Neural progenitor cell (in vitro differentiated cells): ENCODE results near the gene MED26. TPM values are rescaled to one million over a fixed set of nuclear protein-coding genes. Genes with fewer than 3 reads are reported as not detected.
A peak's percentile ranks its signal among the peaks of the same experiment; 100 is the strongest.

Experiments used
- DNase-seq: peaks from one replicate; pipeline ENCODE4 v3.0.0-alpha.2; 2016; ENCODE audit warnings: low spot score
- H2AFZ ChIP-seq: fragments of 200-600 bp; sonication (generic); replicated peaks from 2 replicates; pipeline ENCODE4 v1.6.1; 2016; ENCODE audit warnings: antibody characterized with exemption
- H3F3A ChIP-seq: fragments of 200-600 bp; sonication (generic); 2 replicates; pipeline ENCODE4 v1.6.1; 2016; ENCODE audit warnings: antibody characterized with exemption, low read depth
- H3K27ac ChIP-seq: fragments of 200-600 bp; sonication (generic); 2 replicates; pipeline ENCODE4 v1.5.1; 2016; ENCODE audit warnings: mild to moderate bottlenecking
- H3K27me3 ChIP-seq: fragments of 200-600 bp; sonication (generic); 2 replicates; pipeline ENCODE4 v1.6.1; 2016; ENCODE audit warnings: mild to moderate bottlenecking, moderate library complexity
- H3K36me3 ChIP-seq: fragments of 200-600 bp; sonication (generic); 2 replicates; pipeline ENCODE4 v1.5.1; 2016
- H3K4me1 ChIP-seq: fragments of 200-600 bp; sonication (generic); 2 replicates; pipeline ENCODE4 v1.6.1; 2016; ENCODE audit warnings: mixed run types
- H3K4me2 ChIP-seq: fragments of 200-600 bp; sonication (generic); 2 replicates; pipeline ENCODE4 v1.6.1; 2016
- H3K4me3 ChIP-seq: fragments of 200-600 bp; sonication (generic); 2 replicates; pipeline ENCODE4 v1.5.1; 2016
- H3K79me2 ChIP-seq: fragments of 200-600 bp; sonication (generic); 2 replicates; pipeline ENCODE4 v1.6.1; 2016; ENCODE audit warnings: low read depth
- H3K9ac ChIP-seq: fragments of 200-600 bp; sonication (generic); 2 replicates; pipeline ENCODE4 v1.6.1; 2016
- H3K9me3 ChIP-seq: fragments of 200-600 bp; sonication (generic); 2 replicates; pipeline ENCODE4 v1.5.1; 2016; ENCODE audit warnings: low read depth
- H4K20me1 ChIP-seq: fragments of 200-600 bp; sonication (generic); 2 replicates; pipeline ENCODE4 v1.6.1; 2016; ENCODE audit warnings: low read depth
- H3K27ac Mint-ChIP-seq: 3 replicates; pipeline ENCODE4 v1.8.0; 2021; ENCODE audit warnings: mixed read lengths
- H3K27me3 Mint-ChIP-seq: 2 replicates; pipeline ENCODE4 v1.8.0; 2022; ENCODE audit warnings: low read depth, mild to moderate bottlenecking, inconsistent platforms, moderate library complexity, mixed read lengths; ENCODE audit not compliant: insufficient read depth
- H3K36me3 Mint-ChIP-seq: 3 replicates; pipeline ENCODE4 v1.8.0; 2021; ENCODE audit warnings: mixed read lengths
- H3K4me1 Mint-ChIP-seq: 3 replicates; pipeline ENCODE4 v1.8.0; 2021; ENCODE audit warnings: mixed read lengths
- H3K4me3 Mint-ChIP-seq: 3 replicates; pipeline ENCODE4 v1.8.0; 2021; ENCODE audit warnings: mild to moderate bottlenecking, moderate library complexity, mixed read lengths
- H3K9me3 Mint-ChIP-seq: 3 replicates; pipeline ENCODE4 v1.8.0; 2020; ENCODE audit warnings: mixed read lengths
- CTCF ChIP-seq: fragments of 200-600 bp; sonication (generic); IDR thresholded peaks from 2 replicates; pipeline ENCODE4 v1.5.1; 2017; ENCODE audit warnings: antibody characterized with exemption, mild to moderate bottlenecking
- EZH2 ChIP-seq: fragments of 200-600 bp; sonication (generic); IDR thresholded peaks from 2 replicates; pipeline ENCODE4 v1.6.1; 2017; ENCODE audit warnings: antibody characterized with exemption, mild to moderate bottlenecking, moderate library complexity
- EZH2phosphoT487 ChIP-seq: fragments of 200-600 bp; sonication (generic); IDR thresholded peaks from 2 replicates; pipeline ENCODE4 v1.6.1; 2017; ENCODE audit warnings: antibody characterized with exemption
- total RNA-seq: library from RNA; depleted of rRNA; stranded (reverse); fragments of >200 nt; gene quantifications from 2 replicates; pipeline ENCODE4 v1.2.3, GENCODE V29; 2015; ENCODE audit warnings: low replicate concordance

The MED26 gene
- total RNA-seq, 1 donor from 2014 or later: 7.4 TPM

- H3K36me3 Mint-ChIP-seq: no peaks in the 10 kb centered on the region
- H3K4me3 ChIP-seq: no peak overlapping the region
- H3K36me3 ChIP-seq: no peaks in the 10 kb centered on the region
- peaks cover 16% of the 10 kb centered on the region for H3F3A ChIP-seq
- H3K4me2 ChIP-seq: no peak overlapping the region
- no peak overlapping the region for H3K27ac ChIP-seq
- peaks cover 58% of the 10 kb centered on the region for H3K4me1 Mint-ChIP-seq
- H2AFZ ChIP-seq: no peak overlapping the region
- H4K20me1 ChIP-seq: peaks cover 91% of the 10 kb centered on the region
- no peak overlapping the region for H3K27ac Mint-ChIP-seq
- H3K27me3 Mint-ChIP-seq: peaks cover 4% of the 10 kb centered on the region
- no peak overlapping the region for H3K9ac ChIP-seq
- H3K4me1 ChIP-seq: peaks cover 35% of the 10 kb centered on the region
- H3K79me2 ChIP-seq: peaks cover 92% of the 10 kb centered on the region
- no peak overlapping the region for H3K4me3 Mint-ChIP-seq
- no peaks in the 10 kb centered on the region for H3K9me3 Mint-ChIP-seq
- TF ChIP-seq EZH2: no peak
- TF ChIP-seq CTCF: no peak
- TF ChIP-seq EZH2phosphoT487: no peak
- H3K27me3 ChIP-seq: no peaks in the 10 kb centered on the region
- DNase-seq: no peak
- no peaks in the 10 kb centered on the region for H3K9me3 ChIP-seq
These were observed 41.5 kb downstream of the MED26 start for GRCh38 chr19:16586477-16586871.

GRCh38 chr19:16585808-16586476 lies 42.1 kb downstream of the MED26 start:
- peaks cover 4% of the 10 kb centered on the region for H3K27me3 Mint-ChIP-seq
- Histone ChIP-seq H4K20me1 (peaks cover 87% of the 10 kb centered on the region), H3K4me1 (peaks cover 35% of the 10 kb centered on the region)

GRCh38 chr19:16585094-16585801 lies 42.8 kb downstream of the MED26 start:
- H3K4me3 Mint-ChIP-seq: peak overlapping the region; percentile 67
- peaks cover 79% of the 10 kb centered on the region for H3K79me2 ChIP-seq
- no peaks in the 10 kb centered on the region for H3K27me3 ChIP-seq
- H3F3A ChIP-seq: peaks cover 16% of the 10 kb centered on the region
- H3K9me3 ChIP-seq: no peaks in the 10 kb centered on the region
- no peak for DNase-seq
- H3K27me3 Mint-ChIP-seq: peaks cover 4% of the 10 kb centered on the region
- TF ChIP-seq CTCF (no peak), EZH2 (no peak), EZH2phosphoT487 (no peak)
- peak overlapping the region; percentile 79 for H3K4me2 ChIP-seq
- H2AFZ ChIP-seq: no peak overlapping the region
- H3K9ac ChIP-seq: no peak overlapping the region
- no peaks in the 10 kb centered on the region for H3K9me3 Mint-ChIP-seq
- no peak overlapping the region for H3K27ac Mint-ChIP-seq
- peaks cover 53% of the 10 kb centered on the region for H3K4me1 Mint-ChIP-seq
- H3K4me3 ChIP-seq: no peak overlapping the region
- no peaks in the 10 kb centered on the region for H3K36me3 Mint-ChIP-seq
- H3K27ac ChIP-seq: no peak overlapping the region
- H4K20me1 ChIP-seq: peaks cover 87% of the 10 kb centered on the region
- no peaks in the 10 kb centered on the region for H3K36me3 ChIP-seq
- peaks cover 35% of the 10 kb centered on the region for H3K4me1 ChIP-seq

More at GRCh38 chr19:16585808-16586476, 42.1 kb downstream of the MED26 start:
- H2AFZ ChIP-seq: no peak overlapping the region
- peaks cover 53% of the 10 kb centered on the region for H3K4me1 Mint-ChIP-seq
- H3K9ac ChIP-seq: no peak overlapping the region
- no peak overlapping the region for H3K4me3 ChIP-seq
- H3K79me2 ChIP-seq: peaks cover 86% of the 10 kb centered on the region
- no peak overlapping the region for H3K4me2 ChIP-seq
- no peaks in the 10 kb centered on the region for H3K9me3 ChIP-seq
- H3K4me3 Mint-ChIP-seq: no peak overlapping the region
- TF ChIP-seq CTCF: no peak
- no peak overlapping the region for H3K27ac ChIP-seq
- H3K27ac Mint-ChIP-seq: no peak overlapping the region
- H3K36me3 Mint-ChIP-seq: no peaks in the 10 kb centered on the region
- peaks cover 16% of the 10 kb centered on the region for H3F3A ChIP-seq
- no peak for DNase-seq
- no peaks in the 10 kb centered on the region for H3K27me3 ChIP-seq
- no peaks in the 10 kb centered on the region for H3K36me3 ChIP-seq
- no peaks in the 10 kb centered on the region for H3K9me3 Mint-ChIP-seq
